ENCODE data around the gene PCGF1.

GRCh38 chr2:74493546-74493945 lies 13.9 kb downstream of the PCGF1 start:
- TF ChIP-seq CTCF (IDR thresholded peaks at IDR 0.05 in 2 of 3, conservative IDR thresholded peaks at IDR 0.05 in 1 of 3; ENCODE audit: borderline replicate concordance in 1 of 3, insufficient read depth in 1 of 3, low read depth in 2 of 3, low read length in 2 of 3) (no peak), POLR2A (IDR thresholded peaks at IDR 0.05; ENCODE audit: borderline replicate concordance, extremely low read depth, insufficient read depth, insufficient read length) (no peak), ZNF274 (IDR thresholded peaks at IDR 0.05; ENCODE audit: low read depth, low read length) (no peak), RAD21 (IDR thresholded peaks at IDR 0.05; ENCODE audit: low read depth) (no peak), SP1 (IDR thresholded peaks at IDR 0.05; ENCODE audit: low read depth) (no peak), POLR2AphosphoS5 (IDR thresholded peaks at IDR 0.05; ENCODE audit: low read depth, low read length) (no peak), SRF (IDR thresholded peaks at IDR 0.05; ENCODE audit: low read depth) (no peak), TCF7L2 (IDR thresholded peaks at IDR 0.05; ENCODE audit: borderline replicate concordance, extremely low read depth, insufficient read depth, insufficient read length) (no peak), YY1 (IDR thresholded peaks at IDR 0.05; ENCODE audit: extremely low read depth, insufficient replicate concordance, low read depth, low read length) (no peak), REST (IDR thresholded peaks at IDR 0.05; ENCODE audit: low read depth) (no peak), SIN3A (IDR thresholded peaks at IDR 0.05; ENCODE audit: low read depth) (no peak), EZH2 (IDR thresholded peaks at IDR 0.05) (no peak)
- TF ChIP-seq, protein P1, sequence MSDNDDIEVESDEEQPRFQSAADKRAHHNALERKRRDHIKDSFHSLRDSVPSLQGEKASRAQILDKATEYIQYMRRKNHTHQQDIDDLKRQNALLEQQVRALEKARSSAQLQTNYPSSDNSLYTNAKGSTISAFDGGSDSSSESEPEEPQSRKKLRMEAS (IDR thresholded peaks at IDR 0.05) = no peak
